Loucy (cell line): ENCODE results near the gene RAN.

Experiments used
- H2AFZ ChIP-seq: fragments of 200-600 bp; sonication (generic); 2 replicates; pipeline ENCODE4 v1.6.0; 2016; ENCODE audit warnings: antibody characterized with exemption, mild to moderate bottlenecking, low read length, moderate library complexity
- H3F3A ChIP-seq: fragments of 200-600 bp; 2 replicates; pipeline ENCODE4 v1.6.0; 2016; ENCODE audit warnings: antibody characterized with exemption, low read depth, mild to moderate bottlenecking
- H3K27me3 ChIP-seq: fragments of 200-600 bp; sonication (generic); 2 replicates; pipeline ENCODE4 v1.6.1; 2014; ENCODE audit warnings: low read length, mild to moderate bottlenecking; ENCODE audit not compliant: insufficient read depth, poor library complexity, severe bottlenecking
- H3K36me3 ChIP-seq: fragments of 200-600 bp; sonication (generic); 2 replicates; pipeline ENCODE4 v1.6.1; 2016; ENCODE audit warnings: low read length; ENCODE audit not compliant: insufficient read depth
- H3K4me1 ChIP-seq: fragments of 200-600 bp; sonication (generic); 2 replicates; pipeline ENCODE4 v1.5.1; 2014; ENCODE audit warnings: low read length, mild to moderate bottlenecking; ENCODE audit not compliant: insufficient read depth, poor library complexity, severe bottlenecking
- H3K4me2 ChIP-seq: fragments of 200-600 bp; sonication (generic); 2 replicates; pipeline ENCODE4 v1.6.0; 2014; ENCODE audit warnings: antibody characterized with exemption, low read length, low read depth, mild to moderate bottlenecking; ENCODE audit not compliant: poor library complexity, severe bottlenecking
- H3K4me3 ChIP-seq: fragments of 200-600 bp; sonication (generic); 2 replicates; pipeline ENCODE4 v1.5.1; 2014; ENCODE audit warnings: low read length, mild to moderate bottlenecking, mixed read lengths; ENCODE audit not compliant: poor library complexity, severe bottlenecking
- H3K79me2 ChIP-seq: fragments of 200-600 bp; sonication (generic); 2 replicates; pipeline ENCODE4 v1.6.1; 2014; ENCODE audit warnings: low read length; ENCODE audit not compliant: insufficient read depth
- H3K9ac ChIP-seq: fragments of 200-600 bp; sonication (generic); 2 replicates; pipeline ENCODE4 v1.6.0; 2014; ENCODE audit warnings: mild to moderate bottlenecking, low read depth, low read length, moderate library complexity; ENCODE audit not compliant: poor library complexity, severe bottlenecking
- H3K9me2 ChIP-seq: fragments of 200-600 bp; sonication (generic); replicated peaks from 2 replicates; pipeline ENCODE4 v1.6.1; 2016; ENCODE audit warnings: low read depth, low read length, mixed read lengths
- H3K9me3 ChIP-seq: fragments of 200-600 bp; sonication (generic); 2 replicates; pipeline ENCODE4 v1.6.1; 2014; ENCODE audit warnings: mild to moderate bottlenecking, antibody characterized with exemption, low read length, low read depth; ENCODE audit not compliant: insufficient read depth
- H4K20me1 ChIP-seq: fragments of 200-600 bp; sonication (generic); 2 replicates; pipeline ENCODE4 v1.6.0; 2014; ENCODE audit warnings: antibody characterized with exemption, low read length, mild to moderate bottlenecking; ENCODE audit not compliant: insufficient read depth, poor library complexity, severe bottlenecking
- EZH2phosphoT487 ChIP-seq: fragments of 200-600 bp; IDR thresholded peaks from 2 replicates; pipeline ENCODE4 v1.6.1; 2018; ENCODE audit warnings: antibody characterized with exemption, mild to moderate bottlenecking, moderate library complexity, borderline replicate concordance
- TF ChIP-seq, protein P1 (sequence below): fragments of 200-600 bp; sonication (generic); conservative IDR thresholded peaks from 2 replicates; pipeline ENCODE4 v1.5.1; 2014; ENCODE audit warnings: mild to moderate bottlenecking, antibody characterized with exemption, low read length

Gene RAN

DNA sequence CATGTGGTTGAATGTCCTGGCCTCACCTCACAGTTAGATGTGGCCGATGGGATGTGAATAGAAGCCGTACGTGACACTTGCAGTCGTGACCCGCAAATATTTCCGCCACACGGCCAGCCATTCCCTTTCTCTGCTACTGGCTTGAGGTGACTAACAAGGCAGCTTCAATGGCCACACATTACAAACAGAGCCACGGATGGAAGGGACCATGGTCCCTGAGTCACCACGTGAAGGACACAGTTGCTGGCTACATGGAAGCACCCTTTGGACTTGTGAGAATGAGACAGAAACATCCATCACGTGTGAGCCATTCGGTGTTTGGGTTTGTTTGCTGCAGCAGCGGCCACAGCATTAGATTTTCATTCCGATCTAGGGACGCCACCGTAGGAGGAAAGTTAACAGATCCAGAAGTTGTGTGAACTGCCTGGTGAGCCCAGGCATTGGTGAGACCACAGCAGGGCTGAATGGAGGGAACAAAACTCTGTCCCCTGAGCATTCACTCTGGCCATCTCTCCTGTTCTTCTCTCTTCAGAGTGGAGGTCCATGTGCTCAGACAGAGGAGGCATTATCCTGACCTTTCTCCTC is 48.3 kb downstream of the RAN start:
- no peaks in the 10 kb centered on the region; the same call in 1 of the 2 replicates for H3K9me3 ChIP-seq
- H3K36me3 ChIP-seq: no peaks in the 10 kb centered on the region
- TF ChIP-seq, protein P1, sequence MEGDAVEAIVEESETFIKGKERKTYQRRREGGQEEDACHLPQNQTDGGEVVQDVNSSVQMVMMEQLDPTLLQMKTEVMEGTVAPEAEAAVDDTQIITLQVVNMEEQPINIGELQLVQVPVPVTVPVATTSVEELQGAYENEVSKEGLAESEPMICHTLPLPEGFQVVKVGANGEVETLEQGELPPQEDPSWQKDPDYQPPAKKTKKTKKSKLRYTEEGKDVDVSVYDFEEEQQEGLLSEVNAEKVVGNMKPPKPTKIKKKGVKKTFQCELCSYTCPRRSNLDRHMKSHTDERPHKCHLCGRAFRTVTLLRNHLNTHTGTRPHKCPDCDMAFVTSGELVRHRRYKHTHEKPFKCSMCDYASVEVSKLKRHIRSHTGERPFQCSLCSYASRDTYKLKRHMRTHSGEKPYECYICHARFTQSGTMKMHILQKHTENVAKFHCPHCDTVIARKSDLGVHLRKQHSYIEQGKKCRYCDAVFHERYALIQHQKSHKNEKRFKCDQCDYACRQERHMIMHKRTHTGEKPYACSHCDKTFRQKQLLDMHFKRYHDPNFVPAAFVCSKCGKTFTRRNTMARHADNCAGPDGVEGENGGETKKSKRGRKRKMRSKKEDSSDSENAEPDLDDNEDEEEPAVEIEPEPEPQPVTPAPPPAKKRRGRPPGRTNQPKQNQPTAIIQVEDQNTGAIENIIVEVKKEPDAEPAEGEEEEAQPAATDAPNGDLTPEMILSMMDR: no peak
- no peak for TF ChIP-seq EZH2phosphoT487
- H3K4me1 ChIP-seq: no peaks in the 10 kb centered on the region
- no peaks in the 10 kb centered on the region for H3F3A ChIP-seq
- no peaks in the 10 kb centered on the region for H3K27me3 ChIP-seq
- H3K4me2 ChIP-seq: no peak overlapping the region
- H3K9me2 ChIP-seq: no peaks in the 10 kb centered on the region
- no peaks in the 10 kb centered on the region for H4K20me1 ChIP-seq
- no peak overlapping the region for H3K9ac ChIP-seq
- no peak overlapping the region for H2AFZ ChIP-seq
- no peaks in the 10 kb centered on the region for H3K79me2 ChIP-seq
- H3K4me3 ChIP-seq: no peak overlapping the region

DNA sequence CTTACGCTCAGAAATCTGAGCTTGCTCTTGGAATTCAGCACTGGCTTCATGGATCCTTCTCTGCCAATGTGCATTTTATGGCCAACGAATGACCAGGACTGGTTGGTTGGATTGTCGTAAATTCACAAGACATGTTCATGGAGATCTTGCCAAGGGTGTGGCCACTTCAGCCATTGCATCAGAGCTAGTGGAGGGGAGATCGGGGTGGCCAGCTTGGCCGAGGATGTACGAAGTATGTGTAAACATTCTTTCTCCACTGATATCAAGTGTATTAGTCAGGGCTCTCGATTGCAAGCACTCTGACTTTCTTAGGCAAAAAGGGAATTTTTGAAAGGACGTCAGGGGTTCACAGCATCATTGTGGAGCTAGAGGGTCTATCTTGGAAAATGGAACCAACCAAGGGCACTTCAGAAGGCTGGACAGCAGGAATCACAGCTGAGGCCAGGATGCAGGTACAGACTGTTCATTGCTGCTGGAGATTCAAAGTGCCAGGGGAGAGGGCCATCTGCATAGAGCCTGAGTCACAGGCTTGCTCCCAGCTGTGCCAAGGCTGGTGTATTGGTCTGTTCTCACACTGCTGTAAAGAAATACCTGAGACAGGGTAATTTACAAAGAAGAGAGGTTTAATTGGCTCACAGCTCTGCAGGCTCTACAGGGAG is 49.0 kb downstream of the RAN start:
- Histone ChIP-seq H3K79me2 (no peaks in the 10 kb centered on the region), H3K9ac (no peak overlapping the region), H3F3A (no peaks in the 10 kb centered on the region), H3K36me3 (no peaks in the 10 kb centered on the region), H3K27me3 (no peaks in the 10 kb centered on the region), H3K9me2 (no peaks in the 10 kb centered on the region), H3K4me1 (no peaks in the 10 kb centered on the region), H3K4me3 (no peak overlapping the region), H3K4me2 (no peak overlapping the region), H3K9me3 (no peaks in the 10 kb centered on the region; the same call in 1 of the 2 replicates), H4K20me1 (no peaks in the 10 kb centered on the region), H2AFZ (no peak overlapping the region)
- no peak for TF ChIP-seq EZH2phosphoT487
- TF ChIP-seq, protein P1: no peak

DNA sequence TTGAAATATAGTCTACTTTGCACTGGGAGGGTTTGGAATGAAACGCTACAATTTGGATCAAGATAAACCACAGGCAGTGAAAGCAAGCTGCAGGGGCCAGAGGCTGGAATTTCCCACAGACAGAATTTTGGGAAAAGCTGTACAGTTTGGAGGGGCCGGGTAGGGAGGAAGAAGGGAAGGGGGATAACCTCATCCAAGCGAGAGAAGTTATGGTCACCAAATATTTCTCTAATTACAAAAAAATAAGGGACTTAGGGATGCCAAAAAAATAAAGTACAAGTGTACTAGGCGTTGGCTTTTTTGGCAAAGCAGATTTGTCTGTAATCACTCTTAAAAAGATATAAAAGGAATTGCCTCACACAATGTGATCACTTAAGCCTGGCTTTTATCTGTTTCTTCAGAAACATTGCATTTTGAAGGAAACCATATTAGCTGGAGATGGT is 50.7 kb downstream of the RAN start:
- no peaks in the 10 kb centered on the region for H3K9me3 ChIP-seq
- H3K4me2 ChIP-seq: no peak overlapping the region
- H3K79me2 ChIP-seq: no peaks in the 10 kb centered on the region
- no peak overlapping the region for H3K9ac ChIP-seq
- TF ChIP-seq EZH2phosphoT487: no peak
- TF ChIP-seq, protein P1: no peak
- H4K20me1 ChIP-seq: no peaks in the 10 kb centered on the region
- H3K27me3 ChIP-seq: no peaks in the 10 kb centered on the region
- H3K36me3 ChIP-seq: no peaks in the 10 kb centered on the region
- H3K9me2 ChIP-seq: no peaks in the 10 kb centered on the region
- H3K4me1 ChIP-seq: no peaks in the 10 kb centered on the region
- no peaks in the 10 kb centered on the region for H3F3A ChIP-seq
- no peak overlapping the region for H3K4me3 ChIP-seq
- H2AFZ ChIP-seq: no peak overlapping the region
